HepG2 (cell line): ENCODE measurements around the gene SGMS1.

Source experiments
- BCL3 ChIP-seq: sonication (generic); formaldehyde crosslinking; IDR thresholded peaks from 2 replicates; pipeline ENCODE4 v1.5.1; 2020; ENCODE audit warnings: mild to moderate bottlenecking, missing genetic modification reagents, moderate library complexity
- EHMT2 ChIP-seq: fragments of 200-600 bp; sonication (generic); IDR thresholded peaks from 2 replicates; pipeline ENCODE4 v1.7.0; 2017; ENCODE audit warnings: antibody characterized with exemption, low read depth, low read length, borderline replicate concordance
- FOXA1 ChIP-seq, 2 experiments: fragments of 450-650 bp in 1 of 2; sonication (generic) in 1 of 2; formaldehyde crosslinking in 1 of 2; IDR thresholded peaks; 2 replicates each; pipeline versions ENCODE4 v1.4.0 to v1.6.1; 2016 to 2020; ENCODE audit warnings: missing genetic modification reagents in 1 of 2
- JUND ChIP-seq: sonication (generic); formaldehyde crosslinking; IDR thresholded peaks from 2 replicates; pipeline ENCODE4 v1.8.0; 2022; ENCODE audit warnings: mild to moderate bottlenecking, missing genetic modification reagents
- KDM6A ChIP-seq: IDR thresholded peaks from 2 replicates; pipeline ENCODE4 v1.6.1; 2016; ENCODE audit warnings: low read depth
- MYC ChIP-seq: sonication (generic); formaldehyde crosslinking; IDR thresholded peaks from 2 replicates; pipeline ENCODE4 v1.9.0; 2021; ENCODE audit warnings: missing genetic modification reagents, borderline replicate concordance
- MZF1 ChIP-seq: sonication (generic); formaldehyde crosslinking; IDR thresholded peaks from 2 replicates; pipeline ENCODE4 v1.8.1; 2023; ENCODE audit warnings: mild to moderate bottlenecking, missing genetic modification reagents, borderline replicate concordance
- POLR2A ChIP-seq, 2 experiments: IDR thresholded peaks; 2 replicates each; pipeline ENCODE4 v1.6.1; 2011; ENCODE audit warnings: low read depth in 2 of 2, low read length in 2 of 2, mild to moderate bottlenecking in 1 of 2, moderate library complexity in 1 of 2; ENCODE audit not compliant: insufficient read depth in 1 of 2
- PRDM10 ChIP-seq: sonication (generic); formaldehyde crosslinking; IDR thresholded peaks from 2 replicates; pipeline ENCODE4 v1.4.0; 2020; ENCODE audit warnings: low read depth, missing genetic modification reagents
- ZNF3 ChIP-seq: IDR thresholded peaks from 2 replicates; pipeline ENCODE4 v1.7.0; 2017; ENCODE audit warnings: inconsistent platforms
- ZNF660 ChIP-seq: sonication (generic); formaldehyde crosslinking; IDR thresholded peaks from 2 replicates; pipeline ENCODE4 v1.5.1; 2020; ENCODE audit warnings: mild to moderate bottlenecking, low read depth, missing genetic modification reagents, borderline replicate concordance
- TF ChIP-seq, protein P1 (sequence below): sonication (generic); formaldehyde crosslinking; IDR thresholded peaks from 2 replicates; pipeline ENCODE4 v1.5.0; 2020; ENCODE audit warnings: mild to moderate bottlenecking, missing genetic modification reagents, moderate library complexity
- TF ChIP-seq, protein P2 (sequence below): sonication (generic); formaldehyde crosslinking; IDR thresholded peaks from 2 replicates; pipeline ENCODE4 v1.8.0; 2022; ENCODE audit warnings: mild to moderate bottlenecking, missing genetic modification reagents; ENCODE audit not compliant: insufficient replicate concordance

- no peak for TF ChIP-seq BCL3 (CRISPR knock-in tag)
- no peak for TF ChIP-seq FOXA1 (IDR thresholded peaks at IDR 0.05)
- TF ChIP-seq FOXA1 (CRISPR knock-in tag; IDR thresholded peaks at IDR 0.05), result no peak
- TF ChIP-seq PRDM10, result no peak
- TF ChIP-seq, protein P1, sequence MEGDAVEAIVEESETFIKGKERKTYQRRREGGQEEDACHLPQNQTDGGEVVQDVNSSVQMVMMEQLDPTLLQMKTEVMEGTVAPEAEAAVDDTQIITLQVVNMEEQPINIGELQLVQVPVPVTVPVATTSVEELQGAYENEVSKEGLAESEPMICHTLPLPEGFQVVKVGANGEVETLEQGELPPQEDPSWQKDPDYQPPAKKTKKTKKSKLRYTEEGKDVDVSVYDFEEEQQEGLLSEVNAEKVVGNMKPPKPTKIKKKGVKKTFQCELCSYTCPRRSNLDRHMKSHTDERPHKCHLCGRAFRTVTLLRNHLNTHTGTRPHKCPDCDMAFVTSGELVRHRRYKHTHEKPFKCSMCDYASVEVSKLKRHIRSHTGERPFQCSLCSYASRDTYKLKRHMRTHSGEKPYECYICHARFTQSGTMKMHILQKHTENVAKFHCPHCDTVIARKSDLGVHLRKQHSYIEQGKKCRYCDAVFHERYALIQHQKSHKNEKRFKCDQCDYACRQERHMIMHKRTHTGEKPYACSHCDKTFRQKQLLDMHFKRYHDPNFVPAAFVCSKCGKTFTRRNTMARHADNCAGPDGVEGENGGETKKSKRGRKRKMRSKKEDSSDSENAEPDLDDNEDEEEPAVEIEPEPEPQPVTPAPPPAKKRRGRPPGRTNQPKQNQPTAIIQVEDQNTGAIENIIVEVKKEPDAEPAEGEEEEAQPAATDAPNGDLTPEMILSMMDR, result no peak
- no peak for TF ChIP-seq ZNF660
- no peak for TF ChIP-seq POLR2A (IDR thresholded peaks at IDR 0.05; ENCODE audit: insufficient read depth in 1 of 2, low read depth in 2 of 2, low read length in 2 of 2)
- no peak for TF ChIP-seq JUND
- no peak for TF ChIP-seq MZF1
- TF ChIP-seq, protein P2, sequence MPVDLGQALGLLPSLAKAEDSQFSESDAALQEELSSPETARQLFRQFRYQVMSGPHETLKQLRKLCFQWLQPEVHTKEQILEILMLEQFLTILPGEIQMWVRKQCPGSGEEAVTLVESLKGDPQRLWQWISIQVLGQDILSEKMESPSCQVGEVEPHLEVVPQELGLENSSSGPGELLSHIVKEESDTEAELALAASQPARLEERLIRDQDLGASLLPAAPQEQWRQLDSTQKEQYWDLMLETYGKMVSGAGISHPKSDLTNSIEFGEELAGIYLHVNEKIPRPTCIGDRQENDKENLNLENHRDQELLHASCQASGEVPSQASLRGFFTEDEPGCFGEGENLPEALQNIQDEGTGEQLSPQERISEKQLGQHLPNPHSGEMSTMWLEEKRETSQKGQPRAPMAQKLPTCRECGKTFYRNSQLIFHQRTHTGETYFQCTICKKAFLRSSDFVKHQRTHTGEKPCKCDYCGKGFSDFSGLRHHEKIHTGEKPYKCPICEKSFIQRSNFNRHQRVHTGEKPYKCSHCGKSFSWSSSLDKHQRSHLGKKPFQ, result no peak
- TF ChIP-seq ZNF3, result no peak
- no peak for TF ChIP-seq EHMT2
- TF ChIP-seq KDM6A (CRISPR knock-in tag), result no peak
- no peak for TF ChIP-seq MYC (CRISPR knock-in tag)
Observed at GRCh38 chr10:50469288-50469687, 154.5 kb downstream of the SGMS1 start.
